HCT116 (cell line): ENCODE data around the gene PDHB. TPM values are rescaled to one million over a fixed set of nuclear protein-coding genes. Genes with fewer than 3 reads are reported as not detected.

ENCODE experiments used
- ATAC-seq: fragments of 200-7000 bp; cut with Tn5 transposase; 2 replicates; pipeline ENCODE4 v1.9.1; 2020; ENCODE audit warnings: mild to moderate bottlenecking, moderate library complexity
- BruUV-seq: library from RNA; stranded (reverse); fragments of 400-500 nt; replicated peaks from 2 replicates; lab custom pipeline; 2021; lab: Mats Ljungman, UMichigan
- CTCF ChIA-PET: fragments of 300-600 bp; sonication (Branson Sonifier 250); formaldehyde crosslinking; loops from one replicate; lab custom pipeline; 2021; ENCODE audit warnings: antibody characterized with exemption; lab: Charles Lee
- POLR2A ChIA-PET: fragments of 300-600, 350-600 bp; sonication (Branson Sonifier 250); formaldehyde crosslinking; loops from one replicate; lab custom pipeline; 2021; ENCODE audit warnings: antibody characterized with exemption; lab: Charles Lee
- RAD21 ChIA-PET, 2 experiments: fragments of 300-600 bp; sonication (Branson Sonifier 250); formaldehyde crosslinking; loops; one replicate each; lab custom pipeline; 2023; ENCODE audit warnings: low total read pairs in 2 of 2; ENCODE audit not compliant: uncharacterized antibody in 2 of 2, unreplicated experiment in 2 of 2, low non-redundant PET in 1 of 2; lab: Charles Lee
- DNase-seq: peaks from one replicate; pipeline ENCODE4 v3.0.0-alpha.2; 2010; ENCODE audit warnings: low read depth, low spot score
- H2AFZ ChIP-seq: fragments of 200-600 bp; shearing (Covaris generic), sonication (generic); 2 replicates; pipeline ENCODE4 v1.6.1; 2017; ENCODE audit warnings: low read depth, mixed run types, mixed read lengths, antibody characterized with exemption, low read length; ENCODE audit not compliant: poor library complexity, severe bottlenecking
- H3K27ac ChIP-seq: 2 replicates; pipeline ENCODE4 v1.5.1; 2012; ENCODE audit warnings: low read depth, low read length
- H3K27me3 ChIP-seq: fragments of 200-600 bp; sonication (generic); 2 replicates; pipeline ENCODE4 v1.6.1; 2016; ENCODE audit warnings: mixed run types, low read length, mixed read lengths; ENCODE audit not compliant: insufficient read depth
- H3K36me3 ChIP-seq, 2 experiments: fragments of 200-500 bp in 1 of 2; fragments of 200-600 bp in 1 of 2; sonication (Bioruptor generic) in 1 of 2; sonication (generic) in 1 of 2; 2 replicates each; pipeline versions ENCODE4 v1.5.1 to v1.6.1; 2014 to 2016; ENCODE audit warnings: low read length in 2 of 2, inconsistent platforms in 1 of 2, mixed read lengths in 1 of 2, mixed run types in 1 of 2; ENCODE audit not compliant: insufficient read depth in 2 of 2, control insufficient read depth in 1 of 2
- H3K4me1 ChIP-seq, 2 experiments: fragments of 200-600 bp in 1 of 2; sonication (generic) in 1 of 2; 2 replicates each; pipeline versions ENCODE4 v1.5.1 to v1.6.1; 2012 to 2017; ENCODE audit warnings: low read length in 2 of 2, inconsistent platforms in 1 of 2, mild to moderate bottlenecking in 1 of 2, mixed read lengths in 1 of 2, mixed run types in 1 of 2, moderate library complexity in 1 of 2; ENCODE audit not compliant: insufficient read depth in 2 of 2, control insufficient read depth in 1 of 2
- H3K4me2 ChIP-seq: fragments of 200-600 bp; sonication (generic); 2 replicates; pipeline ENCODE4 v1.6.1; 2017; ENCODE audit warnings: mixed run types, low read length, mixed read lengths
- H3K4me3 ChIP-seq, 2 experiments: fragments of 200-600 bp in 1 of 2; sonication (generic) in 1 of 2; replicated peaks in 1 of 2; 2 replicates each; pipeline ENCODE4 v1.5.1; 2011 to 2016; ENCODE audit warnings: low read length in 2 of 2, control low read depth in 1 of 2, low read depth in 1 of 2, mild to moderate bottlenecking in 1 of 2, mixed read lengths in 1 of 2, mixed run types in 1 of 2
- H3K79me2 ChIP-seq: fragments of 200-600 bp; sonication (generic); 2 replicates; pipeline ENCODE4 v1.6.1; 2017; ENCODE audit warnings: mild to moderate bottlenecking, mixed run types, low read length, moderate library complexity, mixed read lengths; ENCODE audit not compliant: insufficient read depth
- H3K9ac ChIP-seq: fragments of 200-600 bp; sonication (generic); 2 replicates; pipeline ENCODE4 v1.6.1; 2016; ENCODE audit warnings: low read length, mixed read lengths
- H3K9me2 ChIP-seq: fragments of 200-600 bp; sonication (generic), shearing (Covaris generic); 2 replicates; pipeline ENCODE4 v1.6.1; 2017; ENCODE audit warnings: mixed run types, mild to moderate bottlenecking, moderate library complexity; ENCODE audit not compliant: insufficient read depth
- H3K9me3 ChIP-seq, 2 experiments: fragments of 200-500 bp in 1 of 2; fragments of 200-600 bp in 1 of 2; sonication (Bioruptor generic) in 1 of 2; sonication (generic) in 1 of 2; 2 replicates each; pipeline ENCODE4 v1.6.1; 2014 to 2017; ENCODE audit warnings: low read length in 2 of 2, mixed read lengths in 2 of 2, inconsistent platforms in 1 of 2, low read depth in 1 of 2, mild to moderate bottlenecking in 1 of 2, mixed run types in 1 of 2, moderate library complexity in 1 of 2; ENCODE audit not compliant: control insufficient read depth in 1 of 2, insufficient read depth in 1 of 2
- H4K20me1 ChIP-seq: fragments of 200-600 bp; sonication (generic), shearing (Covaris generic); 2 replicates; pipeline ENCODE4 v1.6.1; 2017; ENCODE audit warnings: mixed run types, mild to moderate bottlenecking, moderate library complexity; ENCODE audit not compliant: insufficient read depth
- ATF3 ChIP-seq: IDR thresholded peaks from 2 replicates; pipeline ENCODE4 v1.6.1; 2012
- CBX3 ChIP-seq: IDR thresholded peaks from 2 replicates; pipeline ENCODE4 v1.6.1; 2012; ENCODE audit warnings: low read depth
- CTCF ChIP-seq, 3 experiments: fragments of 200-600 bp in 1 of 3; sonication (generic) in 1 of 3; IDR thresholded peaks in 2 of 3; conservative IDR thresholded peaks in 1 of 3; 2 replicates each; pipeline ENCODE4 v1.5.1; 2012 to 2017; ENCODE audit warnings: low read depth in 2 of 3, low read length in 2 of 3, antibody characterized with exemption in 1 of 3, borderline replicate concordance in 1 of 3, control low read depth in 1 of 3, mild to moderate bottlenecking in 1 of 3, mixed read lengths in 1 of 3, mixed run types in 1 of 3, moderate library complexity in 1 of 3; ENCODE audit not compliant: insufficient read depth in 1 of 3
- EZH2phosphoT487 ChIP-seq: fragments of 200-600 bp; IDR thresholded peaks from 2 replicates; pipeline ENCODE4 v1.6.1; 2018; ENCODE audit warnings: antibody characterized with exemption, borderline replicate concordance
- FOSL1 ChIP-seq: IDR thresholded peaks from 2 replicates; pipeline ENCODE4 v1.6.1; 2012; ENCODE audit warnings: low read depth
- JUND ChIP-seq: IDR thresholded peaks from 2 replicates; pipeline ENCODE4 v1.6.1; 2012
- MAX ChIP-seq: IDR thresholded peaks from 2 replicates; pipeline ENCODE4 v1.6.1; 2012
- RAD21 ChIP-seq: IDR thresholded peaks from 2 replicates; pipeline ENCODE4 v1.6.1; 2012; ENCODE audit warnings: low read depth, mild to moderate bottlenecking
- REST ChIP-seq: IDR thresholded peaks from 2 replicates; pipeline ENCODE4 v1.6.1; 2012; ENCODE audit warnings: low read depth
- SIN3A ChIP-seq: IDR thresholded peaks from 2 replicates; pipeline ENCODE4 v1.6.1; 2012; ENCODE audit warnings: low read depth
- TCF7L2 ChIP-seq: IDR thresholded peaks from 2 replicates; pipeline ENCODE4 v1.7.0; 2011; ENCODE audit warnings: borderline replicate concordance, inconsistent platforms; ENCODE audit not compliant: insufficient read depth, insufficient read length; ENCODE audit errors: extremely low read depth
- YY1 ChIP-seq: IDR thresholded peaks from 2 replicates; pipeline ENCODE4 v1.6.1; 2011; ENCODE audit warnings: low read length, low read depth, moderate library complexity, mild to moderate bottlenecking; ENCODE audit not compliant: insufficient replicate concordance; ENCODE audit errors: extremely low read depth
- ZBTB33 ChIP-seq: IDR thresholded peaks from 2 replicates; pipeline ENCODE4 v1.6.1; 2011; ENCODE audit warnings: mild to moderate bottlenecking, low read length, moderate library complexity; ENCODE audit not compliant: insufficient replicate concordance; ENCODE audit errors: extremely low read depth
- ZFX ChIP-seq: fragments of 450-650 bp; IDR thresholded peaks from 2 replicates; pipeline ENCODE4 v1.6.1; 2017
- ZNF274 ChIP-seq: fragments of 200-500 bp; sonication (Bioruptor generic); IDR thresholded peaks from 2 replicates; pipeline ENCODE4 v1.6.1; 2014; ENCODE audit warnings: mild to moderate bottlenecking, low read depth, low read length, inconsistent platforms
- intact Hi-C: fragments of 100-400 bp; cut with micrococcal nuclease; formaldehyde crosslinking; loops from 2 replicates; pipeline ENCODE4 v1.10.0; 2022
- total RNA-seq: library from RNA; stranded (reverse); gene quantifications from one replicate; pipeline ENCODE4 v1.2.1, GENCODE V29; 2021; ENCODE audit not compliant: unreplicated experiment

PDHB gene
- total RNA-seq, 1 experiment from 2014 or later = 60.2 TPM

GRCh38 chr3:58392181-58392580 lies 41.5 kb downstream of the PDHB start:
- DNase-seq (no peak), ATAC-seq (no peak)
- Histone ChIP-seq H3K9me3 (no peaks in the 10 kb centered on the region), H3K4me1 (no peaks in the 10 kb centered on the region), H3K27me3 (no peaks in the 10 kb centered on the region), H2AFZ (no peak overlapping the region), H4K20me1 (no peaks in the 10 kb centered on the region), H3K79me2 (no peaks in the 10 kb centered on the region), H3K4me3 (no peak overlapping the region), H3K9ac (no peak overlapping the region), H3K9me2 (no peaks in the 10 kb centered on the region), H3K27ac (no peak overlapping the region), H3K4me2 (no peak overlapping the region), H3K36me3 (no peaks in the 10 kb centered on the region)
- RAD21 ChIA-PET = no interaction called here
- CTCF ChIA-PET = no interaction called here
- intact Hi-C loops = no loop called here
- POLR2A ChIA-PET = no interaction called here
- BruUV-seq = no TSS peak
- TF ChIP-seq CBX3 (no peak), RAD21 (no peak), CTCF (IDR thresholded peaks at IDR 0.05 in 2 of 3, conservative IDR thresholded peaks at IDR 0.05 in 1 of 3; ENCODE audit: borderline replicate concordance in 1 of 3, insufficient read depth in 1 of 3, low read depth in 2 of 3, low read length in 2 of 3) (no peak), MAX (no peak), ZBTB33 (no peak), FOSL1 (no peak), REST (no peak), YY1 (no peak), JUND (no peak), TCF7L2 (no peak), EZH2phosphoT487 (no peak), ZFX (no peak), ZNF274 (no peak), SIN3A (no peak), ATF3 (no peak)
